Endodermal cell (in vitro differentiated cells): ENCODE data around the gene LMO1. TPM values are rescaled to one million over a fixed set of nuclear protein-coding genes. Genes with fewer than 3 reads are reported as not detected.

Experiments used
- DNase-seq: peaks from one replicate; pipeline ENCODE4 v3.0.0-alpha.2; 2017
- H3K27ac ChIP-seq: 2 replicates; pipeline ENCODE4 v1.5.1; 2013; ENCODE audit warnings: mild to moderate bottlenecking, low read depth, low read length, moderate library complexity
- H3K27me3 ChIP-seq: 2 replicates; pipeline ENCODE4 v1.6.1; 2013; ENCODE audit warnings: mild to moderate bottlenecking, low read length, moderate library complexity; ENCODE audit not compliant: insufficient read depth, control insufficient read depth, poor library complexity, severe bottlenecking
- H3K36me3 ChIP-seq: 2 replicates; pipeline ENCODE4 v1.7.0; 2013; ENCODE audit warnings: mild to moderate bottlenecking, low read length, moderate library complexity; ENCODE audit not compliant: control insufficient read depth, insufficient read depth
- H3K4me1 ChIP-seq: one replicate; pipeline ENCODE4 v1.7.0; 2013; ENCODE audit warnings: low read length; ENCODE audit not compliant: control insufficient read depth, insufficient read depth
- H3K4me3 ChIP-seq: 2 replicates; pipeline ENCODE4 v1.5.1; 2013; ENCODE audit warnings: mild to moderate bottlenecking, low read length, moderate library complexity
- H3K9ac ChIP-seq: 2 replicates; pipeline ENCODE4 v1.6.1; 2013; ENCODE audit warnings: mild to moderate bottlenecking, low read length, moderate library complexity; ENCODE audit not compliant: poor library complexity, severe bottlenecking; ENCODE audit errors: extremely low read depth
- H3K9me3 ChIP-seq: 2 replicates; pipeline ENCODE4 v1.6.1; 2013; ENCODE audit warnings: mild to moderate bottlenecking, low read length, moderate library complexity; ENCODE audit not compliant: control insufficient read depth
- H3K27ac Mint-ChIP-seq: 2 replicates; pipeline ENCODE4 v1.8.0; 2020; ENCODE audit warnings: mixed read lengths
- H3K27me3 Mint-ChIP-seq: 2 replicates; pipeline ENCODE4 v1.8.0; 2021; ENCODE audit warnings: mild to moderate bottlenecking, mixed read lengths; ENCODE audit not compliant: insufficient read depth
- H3K36me3 Mint-ChIP-seq: 2 replicates; pipeline ENCODE4 v1.8.0; 2020; ENCODE audit warnings: low read depth, mixed read lengths
- H3K4me1 Mint-ChIP-seq: 2 replicates; pipeline ENCODE4 v1.8.0; 2020; ENCODE audit warnings: mixed read lengths
- H3K4me3 Mint-ChIP-seq: 2 replicates; pipeline ENCODE4 v1.8.0; 2020; ENCODE audit warnings: mild to moderate bottlenecking, moderate library complexity, mixed read lengths
- H3K9me3 Mint-ChIP-seq: 2 replicates; pipeline ENCODE4 v1.8.0; 2020; ENCODE audit warnings: mild to moderate bottlenecking, mixed read lengths
- CTCF ChIP-seq: fragments of 200-600 bp; sonication (generic); conservative IDR thresholded peaks from 2 replicates; pipeline ENCODE4 v1.5.0; 2021; ENCODE audit warnings: antibody characterized with exemption, mild to moderate bottlenecking
- WGBS, 2 experiments: methylation state at CpG; one replicate each; pipeline versions ENCODE4 v1.1.5 to v1.1.7; 2013; ENCODE audit warnings: missing lambda C conversion rate in 2 of 2, mixed read lengths in 1 of 2; ENCODE audit not compliant: insufficient coverage in 1 of 2, insufficient read length in 1 of 2; 5-methylcytosine and 5-hydroxymethylcytosine counted together
- total RNA-seq, 2 donors: library from RNA; stranded (reverse); fragmentation: NEBNext Ultra II Directional in 1 of 2; extraction: Animal tissue kit (Norgen Biotek cat#: 25700) in 1 of 2; gene quantifications; 2 replicates in 1 of 2; 3 replicates in 1 of 2; pipeline ENCODE4 v1.2.1, GENCODE V29; 2021

LMO1 gene
- total RNA-seq, 2 donors from 2014 or later = 0.46 TPM; not detected in 1

- WGBS, 2 experiments = 94 to 100% methylated on average over 2 to 4 of the region's 4 CpGs
- no peaks in the 10 kb centered on the region for H3K36me3 Mint-ChIP-seq
- H3K4me1 Mint-ChIP-seq = peaks cover 11% of the 10 kb centered on the region
- Histone ChIP-seq H3K9ac (no peak overlapping the region), H3K27ac (no peak overlapping the region), H3K27me3 (no peaks in the 10 kb centered on the region), H3K4me3 (no peak overlapping the region), H3K4me1 (no peaks in the 10 kb centered on the region), H3K36me3 (no peaks in the 10 kb centered on the region), H3K9me3 (no peaks in the 10 kb centered on the region)
- no peak overlapping the region for H3K4me3 Mint-ChIP-seq
- TF ChIP-seq CTCF = no peak
- H3K27ac Mint-ChIP-seq = no peak overlapping the region
- no peak for DNase-seq
- H3K9me3 Mint-ChIP-seq = no peaks in the 10 kb centered on the region
- peaks cover 9% of the 10 kb centered on the region for H3K27me3 Mint-ChIP-seq
These were observed 45.3 kb downstream of the LMO1 start for GRCh38 chr11:8218409-8218808.

- H3K27me3 ChIP-seq = no peaks in the 10 kb centered on the region
- no peak overlapping the region for H3K27ac Mint-ChIP-seq
- H3K4me1 ChIP-seq = no peaks in the 10 kb centered on the region
- peaks cover 6% of the 10 kb centered on the region for H3K4me1 Mint-ChIP-seq
- no peaks in the 10 kb centered on the region for H3K36me3 ChIP-seq
- no peaks in the 10 kb centered on the region for H3K9me3 Mint-ChIP-seq
- H3K9ac ChIP-seq = no peak overlapping the region
- no peaks in the 10 kb centered on the region for H3K36me3 Mint-ChIP-seq
- no peak overlapping the region for H3K4me3 Mint-ChIP-seq
- H3K27me3 Mint-ChIP-seq = peaks cover 9% of the 10 kb centered on the region
- no peak for TF ChIP-seq CTCF
- H3K9me3 ChIP-seq = no peaks in the 10 kb centered on the region
- DNase-seq = no peak
- no peak overlapping the region for H3K4me3 ChIP-seq
- 86 to 92% methylated on average over 6 to 11 of the region's 11 CpGs for WGBS, 2 experiments
- no peak overlapping the region for H3K27ac ChIP-seq
These were observed 45.8 kb downstream of the LMO1 start for GRCh38 chr11:8217926-8218325.

GRCh38 chr11:8217136-8217535, 46.5 kb downstream of the LMO1 start:
- TF ChIP-seq CTCF = no peak
- H3K9ac ChIP-seq = no peak overlapping the region
- no peaks in the 10 kb centered on the region for H3K9me3 ChIP-seq
- H3K36me3 Mint-ChIP-seq = no peaks in the 10 kb centered on the region
- H3K27ac ChIP-seq = no peak overlapping the region
- H3K4me3 ChIP-seq = no peak overlapping the region
- 90 to 92% methylated on average over 4 of the region's 4 CpGs for WGBS, 2 experiments
- H3K4me1 ChIP-seq = no peaks in the 10 kb centered on the region
- H3K27me3 ChIP-seq = no peaks in the 10 kb centered on the region
- H3K27ac Mint-ChIP-seq = no peak overlapping the region
- H3K36me3 ChIP-seq = no peaks in the 10 kb centered on the region
- DNase-seq = no peak
- peaks cover 1% of the 10 kb centered on the region for H3K4me1 Mint-ChIP-seq
- H3K27me3 Mint-ChIP-seq = peaks cover 11% of the 10 kb centered on the region
- H3K4me3 Mint-ChIP-seq = no peak overlapping the region
- H3K9me3 Mint-ChIP-seq = no peaks in the 10 kb centered on the region
